Measurements from ENCODE around the gene ACAP3.
A peak's percentile ranks its signal among the peaks of the same experiment; 100 is the strongest.
"Not testable (repeated sequence)": the region's sequence is repeated elsewhere in the genome, so short reads cannot be mapped to it uniquely, and the experiment has no call there.

The ACAP3 gene

GRCh38 chr1:1330366-1331067, 22.8 kb upstream of the ACAP3 start:
- no peak for DNase-seq (ENCODE audit: low read depth)

GRCh38 chr1:1329304-1330210, 21.8 kb upstream of the ACAP3 start:
- DNase-seq (ENCODE audit: low read depth): no peak

- DNase-seq (ENCODE audit: low read depth): no peak
These were observed 20.5 kb upstream of the ACAP3 start for GRCh38 chr1:1328254-1328653.

GRCh38 chr1:1327291-1327690, 19.6 kb upstream of the ACAP3 start:
- no peak for DNase-seq (ENCODE audit: low read depth)

- no peak for DNase-seq (ENCODE audit: low read depth)
These were observed 18.4 kb upstream of the ACAP3 start for GRCh38 chr1:1326075-1326605.

GRCh38 chr1:1325288-1326074, 17.8 kb upstream of the ACAP3 start:
- DNase-seq (ENCODE audit: low read depth): peak; percentile 28

GRCh38 chr1:1324524-1325287, 17.0 kb upstream of the ACAP3 start, which contains the start of the genes CPTP and INTS11:
CPTP (plus strand) TSS chr1:1324802; CDS start chr1:1326911, 2,109 bp downstream.
INTS11 (minus strand) TSS chr1:1324660; CDS start chr1:1324608, 52 bp downstream.
- peak; percentile 90 for DNase-seq (ENCODE audit: low read depth)

GRCh38 chr1:1324084-1324523, 16.4 kb upstream of the ACAP3 start:
- no peak for DNase-seq (ENCODE audit: low read depth)

GRCh38 chr1:1322952-1323351, 15.2 kb upstream of the ACAP3 start:
- DNase-seq (ENCODE audit: low read depth): no peak

- DNase-seq (ENCODE audit: low read depth): no peak
These were observed 14.7 kb upstream of the ACAP3 start for GRCh38 chr1:1322418-1322817.

- DNase-seq (ENCODE audit: low read depth): no peak
These were observed 13.7 kb upstream of the ACAP3 start for GRCh38 chr1:1321477-1321876.

GRCh38 chr1:1320666-1321448, 13.1 kb upstream of the ACAP3 start:
- DNase-seq (ENCODE audit: low read depth): peak; percentile 30

GRCh38 chr1:1319646-1319941, 11.9 kb upstream of the ACAP3 start:
- no peak for DNase-seq (ENCODE audit: low read depth)

- DNase-seq (ENCODE audit: low read depth): no peak
These were observed 11.3 kb upstream of the ACAP3 start for GRCh38 chr1:1318777-1319645.

GRCh38 chr1:1318131-1318652, 10.5 kb upstream of the ACAP3 start:
- DNase-seq (ENCODE audit: low read depth): peak; percentile 96

GRCh38 chr1:1317420-1317819, 9.7 kb upstream of the ACAP3 start:
- no peak for DNase-seq (ENCODE audit: low read depth)

GRCh38 chr1:1316199-1316598, 8.5 kb upstream of the ACAP3 start:
- not testable (repeated sequence) for DNase-seq (ENCODE audit: low read depth)

- DNase-seq (ENCODE audit: low read depth): no peak
These were observed 7.8 kb upstream of the ACAP3 start for GRCh38 chr1:1315435-1315954.
